ENCODE measurements around the gene VPS26A. TPM values are rescaled to one million over a fixed set of nuclear protein-coding genes. Genes with fewer than 3 reads are reported as not detected.

VPS26A gene
- total RNA-seq, 1 experiment from 2014 or later = 46.7 TPM

DNA sequence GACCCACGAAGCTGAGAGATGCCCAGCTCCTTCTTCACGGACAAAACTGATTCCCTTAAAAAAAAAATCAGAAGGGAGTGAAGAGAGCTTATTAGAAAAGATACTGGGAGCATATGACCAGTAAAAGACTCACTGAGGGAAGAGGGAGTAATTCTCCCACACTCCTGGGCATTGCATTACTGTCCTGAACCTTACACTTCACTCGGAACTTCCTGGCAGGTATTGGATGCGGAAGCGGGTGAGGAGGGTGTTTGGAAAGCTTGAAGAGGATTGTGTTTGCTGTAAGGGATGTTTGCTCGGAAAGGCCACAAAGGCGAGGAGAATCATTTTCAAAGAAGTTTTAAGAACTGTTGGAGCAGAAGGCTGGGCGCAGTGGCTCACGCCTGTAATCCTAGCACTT is 96.5 kb downstream of the VPS26A start:
- DNase-seq (ENCODE audit: low read depth) = no peak

Other genes with a start within 250 kb of the VPS26A start
- gene DDX50, start 222.9 kb upstream of the VPS26A start, total RNA-seq (2014; rRNA removed; shearing (Covaris generic)) = 53.6 and 53.9 TPM in 2 replicates
- 47.2 and 53.6 TPM in 2 replicates for gene DDX21, start 168.0 kb upstream of the VPS26A start, total RNA-seq (2014; rRNA removed; shearing (Covaris generic))
- 44.9 and 47.0 TPM in 2 replicates for gene KIFBP, start 135.4 kb upstream of the VPS26A start, total RNA-seq (2014; rRNA removed; shearing (Covaris generic))
- gene SRGN, start 36.1 kb upstream of the VPS26A start, total RNA-seq (2014; rRNA removed; shearing (Covaris generic)) = 333 and 345 TPM in 2 replicates
- gene SUPV3L1, start 56.1 kb downstream of the VPS26A start, total RNA-seq (2014; rRNA removed; shearing (Covaris generic)) = 15.3 and 17.5 TPM in 2 replicates
- 3.9 and 7.6 TPM in 2 replicates for gene HKDC1, start 96.2 kb downstream of the VPS26A start, total RNA-seq (2014; rRNA removed; shearing (Covaris generic))
- 68.6 and 72.7 TPM in 2 replicates for gene HK1, start 154.3 kb downstream of the VPS26A start, total RNA-seq (2014; rRNA removed; shearing (Covaris generic))

Measured in RPMI7951 (cell line).